A673 (cell line): Measurements from ENCODE around the gene PDLIM1.

Source experiments
- EZH2 ChIP-seq: fragments of 200-600 bp; sonication (generic); IDR thresholded peaks from 2 replicates; pipeline ENCODE4 v1.6.1; 2017; ENCODE audit warnings: borderline replicate concordance, low read depth, mild to moderate bottlenecking, mixed read lengths, antibody characterized with exemption, low read length; ENCODE audit not compliant: poor library complexity, severe bottlenecking
- TF ChIP-seq, protein P1 (sequence below): fragments of 300-800, 200-600 bp; sonication (generic); conservative IDR thresholded peaks from 2 replicates; pipeline ENCODE4 v1.5.1; 2017; ENCODE audit warnings: low read depth, mild to moderate bottlenecking, antibody characterized with exemption, low read length, moderate library complexity, mixed read lengths

DNA sequence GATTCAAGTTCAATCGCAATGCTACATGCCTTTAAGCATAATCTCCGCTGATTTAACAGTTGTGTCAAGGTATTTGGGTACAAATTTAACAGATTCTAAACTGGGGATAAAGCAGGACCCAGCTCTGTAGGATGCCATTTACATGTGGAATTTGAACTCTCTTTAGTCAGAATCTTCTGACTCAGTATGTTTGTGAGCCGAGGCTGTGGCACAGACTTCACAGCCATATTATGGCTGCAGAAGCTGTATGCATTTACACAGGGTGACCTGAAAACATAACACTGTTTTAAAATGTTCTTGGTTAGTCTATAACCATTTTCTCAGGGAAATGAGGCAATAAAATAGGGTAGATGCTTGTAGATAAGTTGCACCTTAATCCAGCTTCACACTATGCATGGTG is 8.7 kb downstream of the PDLIM1 start:
- TF ChIP-seq, protein P1, sequence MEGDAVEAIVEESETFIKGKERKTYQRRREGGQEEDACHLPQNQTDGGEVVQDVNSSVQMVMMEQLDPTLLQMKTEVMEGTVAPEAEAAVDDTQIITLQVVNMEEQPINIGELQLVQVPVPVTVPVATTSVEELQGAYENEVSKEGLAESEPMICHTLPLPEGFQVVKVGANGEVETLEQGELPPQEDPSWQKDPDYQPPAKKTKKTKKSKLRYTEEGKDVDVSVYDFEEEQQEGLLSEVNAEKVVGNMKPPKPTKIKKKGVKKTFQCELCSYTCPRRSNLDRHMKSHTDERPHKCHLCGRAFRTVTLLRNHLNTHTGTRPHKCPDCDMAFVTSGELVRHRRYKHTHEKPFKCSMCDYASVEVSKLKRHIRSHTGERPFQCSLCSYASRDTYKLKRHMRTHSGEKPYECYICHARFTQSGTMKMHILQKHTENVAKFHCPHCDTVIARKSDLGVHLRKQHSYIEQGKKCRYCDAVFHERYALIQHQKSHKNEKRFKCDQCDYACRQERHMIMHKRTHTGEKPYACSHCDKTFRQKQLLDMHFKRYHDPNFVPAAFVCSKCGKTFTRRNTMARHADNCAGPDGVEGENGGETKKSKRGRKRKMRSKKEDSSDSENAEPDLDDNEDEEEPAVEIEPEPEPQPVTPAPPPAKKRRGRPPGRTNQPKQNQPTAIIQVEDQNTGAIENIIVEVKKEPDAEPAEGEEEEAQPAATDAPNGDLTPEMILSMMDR, result no peak
- no peak for TF ChIP-seq EZH2
